Natural killer cell (primary cell): ENCODE results near the gene SPATS2L. TPM values are rescaled to one million over a fixed set of nuclear protein-coding genes. Genes with fewer than 3 reads are reported as not detected.

Experiments
- ATAC-seq, 3 donors: fragments of 150-1000 bp in 2 of 3; fragments of 200-7000 bp in 1 of 3; cut with Tn5 transposase; 1 replicate in 1 of 3; 2 replicates in 2 of 3; pipeline ENCODE4 v1.10.0; 2021; ENCODE audit warnings: mild to moderate bottlenecking in 2 of 3, moderate library complexity in 2 of 3
- DNase-seq, 2 donors: peaks; one replicate each; pipeline versions ENCODE4 v3.0.0 to v3.0.0-alpha.2; 2013 to 2021; ENCODE audit warnings: mixed read lengths in 1 of 2
- H3K27ac ChIP-seq: one replicate; pipeline ENCODE4 v1.5.1; 2013; ENCODE audit warnings: mild to moderate bottlenecking, low read length
- H3K27me3 ChIP-seq: one replicate; pipeline ENCODE4 v1.6.1; 2013; ENCODE audit warnings: low read length; ENCODE audit not compliant: control insufficient read depth, insufficient read depth
- H3K36me3 ChIP-seq: one replicate; pipeline ENCODE4 v1.6.1; 2013; ENCODE audit warnings: low read length; ENCODE audit not compliant: control insufficient read depth, insufficient read depth
- H3K4me1 ChIP-seq: one replicate; pipeline ENCODE4 v1.6.1; 2013; ENCODE audit warnings: low read length; ENCODE audit not compliant: control insufficient read depth, insufficient read depth
- H3K4me3 ChIP-seq: one replicate; pipeline ENCODE4 v1.5.1; 2013; ENCODE audit warnings: low read length
- H3K9me3 ChIP-seq: one replicate; pipeline ENCODE4 v1.6.1; 2013; ENCODE audit warnings: low read length; ENCODE audit not compliant: control insufficient read depth, insufficient read depth
- H3K27ac Mint-ChIP-seq, 2 donors: one replicate each; pipeline ENCODE4 v1.8.0; 2022; ENCODE audit warnings: mild to moderate bottlenecking in 2 of 2, mixed read lengths in 2 of 2, moderate library complexity in 1 of 2
- H3K27me3 Mint-ChIP-seq, 2 donors: one replicate each; pipeline ENCODE4 v1.8.0; 2022; ENCODE audit warnings: low read depth in 2 of 2, mixed read lengths in 2 of 2
- H3K36me3 Mint-ChIP-seq: one replicate; pipeline ENCODE4 v1.8.0; 2022; ENCODE audit warnings: mixed read lengths
- H3K4me1 Mint-ChIP-seq, 2 donors: one replicate each; pipeline ENCODE4 v1.8.0; 2022; ENCODE audit warnings: mixed read lengths in 2 of 2
- H3K4me3 Mint-ChIP-seq: one replicate; pipeline ENCODE4 v1.8.0; 2022; ENCODE audit warnings: mild to moderate bottlenecking, moderate library complexity, mixed read lengths
- H3K9me3 Mint-ChIP-seq, 2 donors: one replicate each; pipeline ENCODE4 v1.8.0; 2022; ENCODE audit warnings: mixed read lengths in 2 of 2
- WGBS: methylation state at CpG from one replicate; pipeline ENCODE4 v1.1.7; 2013; ENCODE audit warnings: missing lambda C conversion rate; ENCODE audit not compliant: insufficient coverage; 5-methylcytosine and 5-hydroxymethylcytosine counted together
- intact Hi-C: fragments of 100-400 bp; cut with micrococcal nuclease; formaldehyde crosslinking; loops from one replicate; pipeline ENCODE4 v1.14.2; 2022
- total RNA-seq, 4 donors: library from RNA; stranded (reverse); fragments of 120-200 nt in 1 of 4; gene quantifications; one replicate each; pipeline versions ENCODE4 v1.2.3 to v1.2.4, GENCODE V29; 2013 to 2022
- TF ChIP-seq, protein P1 (sequence below): fragments of 200-600 bp; IDR thresholded peaks from one replicate; pipeline ENCODE4 v1.8.0; 2022; ENCODE audit warnings: antibody characterized with exemption

The SPATS2L gene
- total RNA-seq, 3 donors from 2014 or later (not counting 1 experiment from before 2014, with no cell fraction given) = 3.8 to 10.9 (median 4.4) TPM

DNA sequence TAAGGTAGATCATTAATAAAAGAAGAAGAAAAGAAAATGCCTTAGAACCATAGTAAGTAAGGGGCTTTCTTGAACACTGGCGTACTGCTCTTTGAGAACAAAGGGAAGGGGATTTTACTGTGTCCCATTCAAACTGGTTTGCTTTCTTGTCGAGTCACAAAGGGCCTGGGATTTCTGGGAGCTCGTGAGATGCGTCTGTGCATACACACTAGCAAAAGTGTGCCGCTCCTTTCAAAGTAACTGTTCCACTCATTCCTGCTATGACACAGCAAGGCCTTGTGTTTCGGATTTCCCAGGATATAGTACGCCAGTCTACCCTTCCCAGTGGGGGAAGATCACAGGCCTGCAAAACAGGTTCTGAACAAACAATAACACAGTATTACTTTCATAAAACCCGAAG is 110.4 kb downstream of the SPATS2L start:
- H3K4me3 Mint-ChIP-seq = no peak overlapping the region
- ATAC-seq = no peak

DNA sequence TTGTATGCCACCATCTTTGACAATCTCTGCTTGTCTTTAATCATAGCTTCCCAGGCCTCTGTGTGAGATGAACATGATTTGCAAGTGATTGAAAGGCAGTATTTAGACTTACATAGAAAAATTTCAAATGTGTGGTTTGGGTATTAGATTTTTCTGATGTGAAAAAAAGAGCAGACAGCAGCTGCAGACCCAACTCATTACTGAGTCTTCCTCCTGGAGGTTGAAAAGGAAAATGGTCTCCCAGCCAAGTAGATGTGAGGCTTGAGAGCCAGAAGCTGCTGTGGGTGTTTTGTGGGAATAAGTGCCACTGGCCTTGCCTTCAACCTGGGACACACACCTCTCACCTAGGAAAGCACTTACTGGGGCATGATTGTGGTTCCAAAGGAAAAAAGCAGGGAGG is 110.9 kb downstream of the SPATS2L start:
- Mint-ChIP-seq H3K4me3 (no peak overlapping the region), H3K27me3 (no peaks in the 10 kb centered on the region), H3K27ac (no peak overlapping the region), H3K4me1 (no peaks in the 10 kb centered on the region), H3K36me3 (no peaks in the 10 kb centered on the region), H3K9me3 (no peaks in the 10 kb centered on the region)
- DNase-seq = no peak
- Histone ChIP-seq H3K4me3 (no peak overlapping the region), H3K27me3 (no peaks in the 10 kb centered on the region), H3K36me3 (no peaks in the 10 kb centered on the region), H3K27ac (no peak overlapping the region), H3K9me3 (no peaks in the 10 kb centered on the region), H3K4me1 (no peaks in the 10 kb centered on the region)
- TF ChIP-seq, protein P1, sequence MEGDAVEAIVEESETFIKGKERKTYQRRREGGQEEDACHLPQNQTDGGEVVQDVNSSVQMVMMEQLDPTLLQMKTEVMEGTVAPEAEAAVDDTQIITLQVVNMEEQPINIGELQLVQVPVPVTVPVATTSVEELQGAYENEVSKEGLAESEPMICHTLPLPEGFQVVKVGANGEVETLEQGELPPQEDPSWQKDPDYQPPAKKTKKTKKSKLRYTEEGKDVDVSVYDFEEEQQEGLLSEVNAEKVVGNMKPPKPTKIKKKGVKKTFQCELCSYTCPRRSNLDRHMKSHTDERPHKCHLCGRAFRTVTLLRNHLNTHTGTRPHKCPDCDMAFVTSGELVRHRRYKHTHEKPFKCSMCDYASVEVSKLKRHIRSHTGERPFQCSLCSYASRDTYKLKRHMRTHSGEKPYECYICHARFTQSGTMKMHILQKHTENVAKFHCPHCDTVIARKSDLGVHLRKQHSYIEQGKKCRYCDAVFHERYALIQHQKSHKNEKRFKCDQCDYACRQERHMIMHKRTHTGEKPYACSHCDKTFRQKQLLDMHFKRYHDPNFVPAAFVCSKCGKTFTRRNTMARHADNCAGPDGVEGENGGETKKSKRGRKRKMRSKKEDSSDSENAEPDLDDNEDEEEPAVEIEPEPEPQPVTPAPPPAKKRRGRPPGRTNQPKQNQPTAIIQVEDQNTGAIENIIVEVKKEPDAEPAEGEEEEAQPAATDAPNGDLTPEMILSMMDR = no peak
- no peak for ATAC-seq
- intact Hi-C loops = no loop called here

More for the DNA sequence above, 110.4 kb downstream of the SPATS2L start:
- no peak for DNase-seq
- H3K27ac ChIP-seq = no peak overlapping the region
- H3K4me3 ChIP-seq = no peak overlapping the region
- WGBS = 95% methylated on average over 7 of the region's 8 CpGs
- H3K4me1 ChIP-seq = no peaks in the 10 kb centered on the region
- no peaks in the 10 kb centered on the region for H3K36me3 ChIP-seq
- no peaks in the 10 kb centered on the region for H3K9me3 ChIP-seq
- Mint-ChIP-seq H3K9me3 (no peaks in the 10 kb centered on the region), H3K27me3 (no peaks in the 10 kb centered on the region), H3K27ac (no peak overlapping the region), H3K4me1 (no peaks in the 10 kb centered on the region), H3K36me3 (no peaks in the 10 kb centered on the region)
- TF ChIP-seq, protein P1 = no peak
- intact Hi-C loops = no loop called here
- H3K27me3 ChIP-seq = no peaks in the 10 kb centered on the region

DNA sequence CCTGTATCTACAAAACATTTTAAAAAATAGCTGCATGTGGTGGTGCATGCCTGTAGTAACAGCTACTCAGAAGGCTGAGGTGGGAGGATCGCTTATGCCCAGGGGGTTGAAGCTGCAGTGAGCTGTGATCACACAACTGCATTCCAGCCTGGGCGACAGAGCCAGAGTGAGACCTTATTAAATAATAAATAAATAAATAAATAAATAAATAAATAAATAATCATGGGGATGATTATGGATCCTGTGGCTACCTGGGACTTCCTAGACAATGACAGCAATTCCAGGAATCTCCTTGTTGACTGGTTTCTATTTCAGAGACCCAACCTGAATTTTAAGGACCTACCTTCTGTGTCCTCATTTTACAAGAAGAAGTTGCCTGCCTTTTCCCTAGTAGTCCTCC is 111.9 kb downstream of the SPATS2L start:
- no peak for ATAC-seq
- intact Hi-C loops = no loop called here
- 100% methylated on average over 1 of the region's 2 CpGs for WGBS

DNA sequence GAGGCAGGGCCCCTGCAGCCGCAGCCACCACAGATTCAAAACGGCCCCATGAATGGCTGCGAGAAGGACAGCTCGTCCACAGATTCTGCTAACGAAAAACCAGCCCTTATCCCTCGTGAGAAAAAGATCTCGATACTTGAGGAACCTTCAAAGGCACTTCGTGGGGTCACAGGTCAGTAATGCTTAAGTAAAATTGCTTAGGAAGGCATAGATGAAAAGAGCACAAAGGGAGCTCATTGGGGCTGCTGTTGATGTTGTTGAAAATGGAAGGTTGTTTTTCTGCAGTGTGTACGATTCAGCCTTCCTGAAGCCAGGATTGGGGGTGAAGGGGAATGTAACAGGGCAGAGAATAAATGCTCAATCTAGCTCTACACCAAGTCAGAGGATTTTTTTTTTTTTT is 112.8 kb downstream of the SPATS2L start:
- Mint-ChIP-seq H3K9me3 (no peaks in the 10 kb centered on the region), H3K27ac (no peak overlapping the region), H3K4me1 (no peaks in the 10 kb centered on the region), H3K27me3 (no peaks in the 10 kb centered on the region), H3K36me3 (no peaks in the 10 kb centered on the region), H3K4me3 (no peak overlapping the region)
- Histone ChIP-seq H3K36me3 (no peaks in the 10 kb centered on the region), H3K27me3 (no peaks in the 10 kb centered on the region), H3K27ac (no peak overlapping the region), H3K4me3 (no peak overlapping the region), H3K9me3 (no peaks in the 10 kb centered on the region), H3K4me1 (no peaks in the 10 kb centered on the region)
- DNase-seq (no peak), ATAC-seq (no peak)
- TF ChIP-seq, protein P1 = no peak
- intact Hi-C loops = no loop called here
- 95% methylated on average over 9 of the region's 9 CpGs for WGBS

More for the DNA sequence above, 111.9 kb downstream of the SPATS2L start:
- Mint-ChIP-seq H3K36me3 (no peaks in the 10 kb centered on the region), H3K9me3 (no peaks in the 10 kb centered on the region), H3K27me3 (no peaks in the 10 kb centered on the region), H3K27ac (no peak overlapping the region), H3K4me1 (no peaks in the 10 kb centered on the region), H3K4me3 (no peak overlapping the region)
- no peak for DNase-seq
- H3K9me3 ChIP-seq = no peaks in the 10 kb centered on the region
- no peaks in the 10 kb centered on the region for H3K4me1 ChIP-seq
- no peak overlapping the region for H3K27ac ChIP-seq
- H3K27me3 ChIP-seq = no peaks in the 10 kb centered on the region
- no peak overlapping the region for H3K4me3 ChIP-seq
- TF ChIP-seq, protein P1 = no peak
- no peaks in the 10 kb centered on the region for H3K36me3 ChIP-seq
